ENCODE data around the gene TRAPPC2. TPM values are rescaled to one million over a fixed set of nuclear protein-coding genes. Genes with fewer than 3 reads are reported as not detected.

Gene TRAPPC2
- total RNA-seq, 1 experiment from 2014 or later = 11.4 TPM

DNA sequence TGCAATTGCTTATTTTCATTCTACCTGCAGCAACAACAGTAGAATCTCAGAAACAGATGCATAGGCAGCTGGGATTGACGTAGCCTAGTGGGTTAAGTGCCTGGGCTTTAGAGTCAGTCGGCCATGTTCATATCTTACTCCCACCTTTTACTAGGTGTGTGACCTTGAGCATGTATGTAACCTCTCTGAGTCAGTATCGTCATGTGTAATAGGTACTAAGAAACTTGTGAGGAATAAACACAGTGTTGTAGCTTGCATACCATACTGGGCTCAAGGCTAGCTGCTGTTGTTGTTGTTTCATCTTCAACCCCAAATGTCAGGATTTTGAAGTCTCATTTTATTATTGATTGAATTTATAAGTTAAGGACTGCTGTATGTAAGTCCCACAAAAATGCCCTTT is 31.3 kb downstream of the TRAPPC2 start:
- intact Hi-C loops (cut with micrococcal nuclease; ENCODE audit: unreplicated experiment) (no loop called here), in situ Hi-C loops (cut with HindIII; ENCODE audit: low pct_unique_long_range_greater_than_20kb, low sequenced_read_pairs) (no loop called here)
- BruUV-seq (replicated peaks) = no TSS peak
- CTCF ChIA-PET = no interaction called here
- no peak overlapping the region for H3K27ac ChIP-seq (ENCODE audit: low read length)
- H3K9me3 ChIP-seq (ENCODE audit: control insufficient read depth, insufficient read depth, low read depth, low read length) = no peaks in the 10 kb centered on the region
- ATAC-seq (no peak), DNase-seq (ENCODE audit: low read depth, low spot score) (no peak)
- no peaks in the 10 kb centered on the region for H3K36me3 ChIP-seq (ENCODE audit: control insufficient read depth, insufficient read depth, low read length)
- TF ChIP-seq TCF7L2 (IDR thresholded peaks at IDR 0.05; ENCODE audit: low read depth, low read length) (no peak), POLR2AphosphoS5 (IDR thresholded peaks at IDR 0.05; ENCODE audit: low read depth, low read length) (no peak), CTCF (IDR thresholded peaks at IDR 0.05) (no peak), SIN3A (IDR thresholded peaks at IDR 0.05; ENCODE audit: borderline replicate concordance, insufficient read depth, low read depth, low read length) (no peak)
- TF ChIP-seq, protein P1, sequence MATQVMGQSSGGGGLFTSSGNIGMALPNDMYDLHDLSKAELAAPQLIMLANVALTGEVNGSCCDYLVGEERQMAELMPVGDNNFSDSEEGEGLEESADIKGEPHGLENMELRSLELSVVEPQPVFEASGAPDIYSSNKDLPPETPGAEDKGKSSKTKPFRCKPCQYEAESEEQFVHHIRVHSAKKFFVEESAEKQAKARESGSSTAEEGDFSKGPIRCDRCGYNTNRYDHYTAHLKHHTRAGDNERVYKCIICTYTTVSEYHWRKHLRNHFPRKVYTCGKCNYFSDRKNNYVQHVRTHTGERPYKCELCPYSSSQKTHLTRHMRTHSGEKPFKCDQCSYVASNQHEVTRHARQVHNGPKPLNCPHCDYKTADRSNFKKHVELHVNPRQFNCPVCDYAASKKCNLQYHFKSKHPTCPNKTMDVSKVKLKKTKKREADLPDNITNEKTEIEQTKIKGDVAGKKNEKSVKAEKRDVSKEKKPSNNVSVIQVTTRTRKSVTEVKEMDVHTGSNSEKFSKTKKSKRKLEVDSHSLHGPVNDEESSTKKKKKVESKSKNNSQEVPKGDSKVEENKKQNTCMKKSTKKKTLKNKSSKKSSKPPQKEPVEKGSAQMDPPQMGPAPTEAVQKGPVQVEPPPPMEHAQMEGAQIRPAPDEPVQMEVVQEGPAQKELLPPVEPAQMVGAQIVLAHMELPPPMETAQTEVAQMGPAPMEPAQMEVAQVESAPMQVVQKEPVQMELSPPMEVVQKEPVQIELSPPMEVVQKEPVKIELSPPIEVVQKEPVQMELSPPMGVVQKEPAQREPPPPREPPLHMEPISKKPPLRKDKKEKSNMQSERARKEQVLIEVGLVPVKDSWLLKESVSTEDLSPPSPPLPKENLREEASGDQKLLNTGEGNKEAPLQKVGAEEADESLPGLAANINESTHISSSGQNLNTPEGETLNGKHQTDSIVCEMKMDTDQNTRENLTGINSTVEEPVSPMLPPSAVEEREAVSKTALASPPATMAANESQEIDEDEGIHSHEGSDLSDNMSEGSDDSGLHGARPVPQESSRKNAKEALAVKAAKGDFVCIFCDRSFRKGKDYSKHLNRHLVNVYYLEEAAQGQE (IDR thresholded peaks at IDR 0.05; ENCODE audit: insufficient read depth in 1 of 2, low read depth in 2 of 2, low read length in 1 of 2) = no peak
- POLR2A ChIA-PET = no interaction called here
- H3K27me3 ChIP-seq (ENCODE audit: control insufficient read depth, insufficient read depth, low read length) = no peaks in the 10 kb centered on the region
- no peak overlapping the region for H3K4me3 ChIP-seq (ENCODE audit: low read depth in 2 of 2, low read length in 2 of 2)
- no peaks in the 10 kb centered on the region for H3K4me1 ChIP-seq (ENCODE audit: control insufficient read depth, insufficient read depth, low read length)

DNA sequence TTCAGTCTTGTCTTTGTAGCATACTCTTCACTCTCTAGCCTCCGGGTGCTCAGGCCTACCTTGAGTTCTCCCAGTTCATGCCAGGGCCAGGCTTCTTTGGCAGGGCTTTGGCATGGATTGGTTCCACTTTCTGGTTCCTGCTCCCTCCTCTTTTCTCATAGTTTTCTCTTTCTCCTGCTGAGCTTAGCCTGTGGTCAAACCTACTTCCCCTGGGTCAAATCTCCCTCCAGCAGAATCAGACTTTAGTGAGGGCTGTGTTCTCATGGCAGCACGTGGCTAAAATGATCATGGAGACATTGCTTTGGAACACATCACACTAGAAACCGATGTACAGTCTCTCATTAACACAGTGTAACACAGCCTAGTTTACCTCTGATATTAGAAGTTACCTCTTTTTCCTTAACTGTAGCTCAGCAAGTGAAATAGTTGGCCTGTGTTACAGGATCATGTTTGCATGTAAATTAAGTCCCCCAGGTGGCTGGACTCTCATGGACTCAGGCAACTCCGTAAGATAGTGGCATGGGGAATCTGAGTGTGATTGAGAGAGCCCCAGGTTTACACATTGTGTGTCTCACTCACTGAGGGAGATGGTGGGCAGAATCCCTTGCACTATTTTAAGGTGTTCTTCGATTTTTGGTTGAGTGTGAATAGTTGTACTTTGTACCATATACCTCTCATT is 32.2 kb downstream of the TRAPPC2 start:
- ATAC-seq = no peak
- H3K27me3 ChIP-seq (ENCODE audit: control insufficient read depth, insufficient read depth, low read length) = no peaks in the 10 kb centered on the region
- BruUV-seq (replicated peaks) = no TSS peak
- H3K4me3 ChIP-seq (ENCODE audit: low read depth in 2 of 2, low read length in 2 of 2) = no peak overlapping the region
- TF ChIP-seq CTCF (IDR thresholded peaks at IDR 0.05) (no peak), SIN3A (IDR thresholded peaks at IDR 0.05; ENCODE audit: borderline replicate concordance, insufficient read depth, low read depth, low read length) (no peak), POLR2AphosphoS5 (IDR thresholded peaks at IDR 0.05; ENCODE audit: low read depth, low read length) (no peak), TCF7L2 (IDR thresholded peaks at IDR 0.05; ENCODE audit: low read depth, low read length) (no peak)
- TF ChIP-seq, protein P1 (IDR thresholded peaks at IDR 0.05; ENCODE audit: insufficient read depth in 1 of 2, low read depth in 2 of 2, low read length in 1 of 2) = no peak
- H3K36me3 ChIP-seq (ENCODE audit: control insufficient read depth, insufficient read depth, low read length) = no peaks in the 10 kb centered on the region
- in situ Hi-C loops (cut with HindIII; ENCODE audit: low pct_unique_long_range_greater_than_20kb, low sequenced_read_pairs) (no loop called here), intact Hi-C loops (cut with micrococcal nuclease; ENCODE audit: unreplicated experiment) (no loop called here)
- H3K4me1 ChIP-seq (ENCODE audit: control insufficient read depth, insufficient read depth, low read length) = no peaks in the 10 kb centered on the region
- CTCF ChIA-PET = no interaction called here
- POLR2A ChIA-PET = no interaction called here
- H3K27ac ChIP-seq (ENCODE audit: low read length) = no peak overlapping the region
- DNase-seq (ENCODE audit: low read depth, low spot score) = no peak
- H3K9me3 ChIP-seq (ENCODE audit: control insufficient read depth, insufficient read depth, low read depth, low read length) = no peaks in the 10 kb centered on the region

Measured in Panc1 (cell line).